22Rv1 (cell line): ENCODE data around the gene BLOC1S4.

Experiments
- ZFX ChIP-seq: fragments of 450-650 bp; IDR thresholded peaks from 2 replicates; pipeline ENCODE4 v1.6.1; 2017; ENCODE audit warnings: antibody characterized with exemption, borderline replicate concordance
- TF ChIP-seq, protein P1 (sequence below): fragments of 450-650 bp; IDR thresholded peaks from 2 replicates; pipeline ENCODE4 v1.5.1; 2017; ENCODE audit warnings: mild to moderate bottlenecking

DNA sequence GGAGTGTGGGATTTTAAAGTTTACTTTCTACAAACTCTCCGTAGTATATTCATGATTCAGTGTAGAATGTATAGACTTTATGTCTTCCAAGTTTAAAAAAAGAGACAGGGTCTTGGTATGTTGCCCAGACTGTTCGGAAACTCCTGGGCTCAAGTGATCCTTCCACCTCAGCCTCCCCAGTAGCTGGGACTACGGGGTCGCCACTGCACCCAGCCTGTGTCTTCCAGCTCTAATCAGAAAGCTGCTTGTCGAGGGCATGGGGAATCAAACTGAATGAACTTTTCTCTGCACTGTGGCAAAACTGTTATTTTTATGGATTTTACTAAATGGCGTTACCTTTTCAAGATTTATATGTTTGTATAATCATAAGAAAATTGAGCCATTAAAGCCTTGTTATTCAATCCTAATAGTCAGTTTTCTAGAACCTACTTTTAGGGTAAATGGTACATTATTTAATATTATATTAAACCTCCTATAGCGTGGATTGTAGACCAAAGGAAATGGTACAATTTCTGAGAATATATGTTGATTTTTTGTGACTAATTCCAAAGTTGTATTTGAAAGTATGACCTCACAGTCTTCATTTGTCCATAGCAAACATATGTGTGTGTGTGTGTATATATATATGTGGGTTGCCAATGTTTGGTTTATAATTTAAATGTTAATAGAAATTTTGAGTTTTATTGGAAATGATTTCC, 1.1 kb downstream of the BLOC1S4 start:
- TF ChIP-seq, protein P1, sequence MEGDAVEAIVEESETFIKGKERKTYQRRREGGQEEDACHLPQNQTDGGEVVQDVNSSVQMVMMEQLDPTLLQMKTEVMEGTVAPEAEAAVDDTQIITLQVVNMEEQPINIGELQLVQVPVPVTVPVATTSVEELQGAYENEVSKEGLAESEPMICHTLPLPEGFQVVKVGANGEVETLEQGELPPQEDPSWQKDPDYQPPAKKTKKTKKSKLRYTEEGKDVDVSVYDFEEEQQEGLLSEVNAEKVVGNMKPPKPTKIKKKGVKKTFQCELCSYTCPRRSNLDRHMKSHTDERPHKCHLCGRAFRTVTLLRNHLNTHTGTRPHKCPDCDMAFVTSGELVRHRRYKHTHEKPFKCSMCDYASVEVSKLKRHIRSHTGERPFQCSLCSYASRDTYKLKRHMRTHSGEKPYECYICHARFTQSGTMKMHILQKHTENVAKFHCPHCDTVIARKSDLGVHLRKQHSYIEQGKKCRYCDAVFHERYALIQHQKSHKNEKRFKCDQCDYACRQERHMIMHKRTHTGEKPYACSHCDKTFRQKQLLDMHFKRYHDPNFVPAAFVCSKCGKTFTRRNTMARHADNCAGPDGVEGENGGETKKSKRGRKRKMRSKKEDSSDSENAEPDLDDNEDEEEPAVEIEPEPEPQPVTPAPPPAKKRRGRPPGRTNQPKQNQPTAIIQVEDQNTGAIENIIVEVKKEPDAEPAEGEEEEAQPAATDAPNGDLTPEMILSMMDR = no peak
- no peak for TF ChIP-seq ZFX
